Caki2 (cell line): ENCODE results near the gene TCERG1. TPM values are rescaled to one million over a fixed set of nuclear protein-coding genes. Genes with fewer than 3 reads are reported as not detected.
A peak's percentile ranks its signal among the peaks of the same experiment; 100 is the strongest.

ENCODE experiments used
- DNase-seq: peaks from one replicate; pipeline ENCODE4 v3.0.0-alpha.2; 2015; ENCODE audit warnings: low read depth
- in situ Hi-C: cut with HindIII; loops from 2 replicates; pipeline ENCODE4 v1.10.0; 2016; ENCODE audit warnings: low sequenced_read_pairs, low pct_unique_long_range_greater_than_20kb, mixed read lengths
- total RNA-seq: library from RNA; depleted of rRNA; stranded (reverse); fragments of >200 nt; shearing (Covaris generic); gene quantifications from 2 replicates; pipeline ENCODE4 v1.2.3, GENCODE V29; 2014; ENCODE audit warnings: low replicate concordance; rRNA removed

The TCERG1 gene
- 17.8 and 21.5 TPM in 2 replicates for total RNA-seq

- DNase-seq: peak; percentile 99
- in situ Hi-C loops: no loop called here
These were observed at the start of gene TCERG1 for GRCh38 chr5:146446861-146447733. TCERG1 (plus strand) TSS chr5:146447333; CDS start chr5:146447350, 17 bp downstream.

GRCh38 chr5:146398826-146399225 is 48.3 kb upstream of the TCERG1 start:
- in situ Hi-C loops: no loop called here
- DNase-seq: no peak

- DNase-seq: no peak
- in situ Hi-C loops: no loop called here
These were observed 47.7 kb upstream of the TCERG1 start for GRCh38 chr5:146399481-146399880.

- DNase-seq: no peak
- in situ Hi-C loops: no loop called here
These were observed 46.9 kb upstream of the TCERG1 start for GRCh38 chr5:146400201-146400600.

GRCh38 chr5:146401021-146401420 is 46.1 kb upstream of the TCERG1 start:
- no peak for DNase-seq
- in situ Hi-C loops: no loop called here

GRCh38 chr5:146402949-146403348 is 44.2 kb upstream of the TCERG1 start:
- DNase-seq: no peak
- in situ Hi-C loops: no loop called here

GRCh38 chr5:146409054-146409671 is 38.0 kb upstream of the TCERG1 start:
- in situ Hi-C loops: no loop called here
- DNase-seq: no peak

GRCh38 chr5:146410272-146410671 is 36.9 kb upstream of the TCERG1 start:
- in situ Hi-C loops: no loop called here

GRCh38 chr5:146419696-146420095 is 27.4 kb upstream of the TCERG1 start:
- DNase-seq: no peak
- in situ Hi-C loops: no loop called here

More at GRCh38 chr5:146410272-146410671, 36.9 kb upstream of the TCERG1 start:
- no peak for DNase-seq

GRCh38 chr5:146425023-146425422 is 22.1 kb upstream of the TCERG1 start:
- in situ Hi-C loops: no loop called here
- DNase-seq: no peak

- in situ Hi-C loops: no loop called here
These were observed 20.8 kb upstream of the TCERG1 start for GRCh38 chr5:146426305-146426704.

GRCh38 chr5:146426853-146427618 is 20.1 kb upstream of the TCERG1 start:
- in situ Hi-C loops: no loop called here
- peak; percentile 33 for DNase-seq

More at GRCh38 chr5:146426305-146426704, 20.8 kb upstream of the TCERG1 start:
- DNase-seq: no peak

- no peak for DNase-seq
- in situ Hi-C loops: no loop called here
These were observed 19.5 kb upstream of the TCERG1 start for GRCh38 chr5:146427619-146427997.

- in situ Hi-C loops: no loop called here
These were observed 18.5 kb upstream of the TCERG1 start for GRCh38 chr5:146428658-146429057.

GRCh38 chr5:146440353-146440752 is 6.8 kb upstream of the TCERG1 start:
- in situ Hi-C loops: no loop called here
- DNase-seq: no peak

More at GRCh38 chr5:146428658-146429057, 18.5 kb upstream of the TCERG1 start:
- DNase-seq: no peak

- in situ Hi-C loops: no loop called here
- no peak for DNase-seq
These were observed 6.2 kb upstream of the TCERG1 start for GRCh38 chr5:146440870-146441495.

GRCh38 chr5:146441896-146442295 is 5.2 kb upstream of the TCERG1 start:
- in situ Hi-C loops: no loop called here
- DNase-seq: no peak

GRCh38 chr5:146447734-146448380 is 724 bp downstream of the TCERG1 start:
- peak; percentile 26 for DNase-seq
- in situ Hi-C loops: no loop called here
